WTC11 (cell line): ENCODE measurements around the gene PPM1M. TPM values are rescaled to one million over a fixed set of nuclear protein-coding genes. Genes with fewer than 3 reads are reported as not detected.

Source experiments
- ATAC-seq: fragments of 200-7000 bp; cut with Tn5 transposase; 2 replicates; pipeline ENCODE4 v1.10.0; 2021; ENCODE audit warnings: mild to moderate bottlenecking, moderate library complexity
- CTCF ChIA-PET: fragments of 300-600 bp; sonication (Branson Sonifier 250); formaldehyde crosslinking; loops from one replicate; lab custom pipeline; 2021; ENCODE audit warnings: antibody characterized with exemption; lab: Charles Lee
- POLR2A ChIA-PET: fragments of 350-600 bp; sonication (Branson Sonifier 250); formaldehyde crosslinking; loops from one replicate; lab custom pipeline; 2021; ENCODE audit warnings: antibody characterized with exemption; lab: Charles Lee
- DNase-seq: peaks from one replicate; pipeline ENCODE4 v3.0.0; 2021; ENCODE audit warnings: low spot score
- H3K27ac Mint-ChIP-seq: 2 replicates; pipeline ENCODE4 v1.8.0; 2021; ENCODE audit warnings: mixed read lengths
- H3K27me3 Mint-ChIP-seq: 2 replicates; pipeline ENCODE4 v1.8.0; 2021; ENCODE audit warnings: low read depth, mild to moderate bottlenecking, moderate library complexity, mixed read lengths
- H3K36me3 Mint-ChIP-seq: 2 replicates; pipeline ENCODE4 v1.8.0; 2021; ENCODE audit warnings: mixed read lengths
- H3K4me1 Mint-ChIP-seq: 2 replicates; pipeline ENCODE4 v1.8.0; 2022; ENCODE audit warnings: mixed read lengths
- H3K4me3 Mint-ChIP-seq: 2 replicates; pipeline ENCODE4 v1.8.0; 2021; ENCODE audit warnings: mild to moderate bottlenecking, moderate library complexity, mixed read lengths
- H3K9me3 Mint-ChIP-seq: 2 replicates; pipeline ENCODE4 v1.8.0; 2021; ENCODE audit warnings: mixed read lengths
- CREB1 ChIP-seq: sonication (generic); formaldehyde crosslinking; IDR thresholded peaks from 2 replicates; pipeline ENCODE4 v1.8.0; 2023; ENCODE audit warnings: mild to moderate bottlenecking, missing genetic modification reagents
- JAZF1 ChIP-seq: fragments of 250-450 bp; sonication (Bioruptor Pico); IDR thresholded peaks from 2 replicates; pipeline ENCODE4 v1.9.0; 2021; ENCODE audit warnings: moderate library complexity, mild to moderate bottlenecking, inconsistent platforms
- JUN ChIP-seq: sonication (generic); formaldehyde crosslinking; IDR thresholded peaks from 2 replicates; pipeline ENCODE4 v1.8.0; 2023; ENCODE audit warnings: mild to moderate bottlenecking, missing genetic modification reagents
- NR2C2 ChIP-seq: sonication (generic); formaldehyde crosslinking; IDR thresholded peaks from 2 replicates; pipeline ENCODE4 v1.8.0; 2022; ENCODE audit warnings: mild to moderate bottlenecking, missing genetic modification reagents
- SMAD3 ChIP-seq: sonication (generic); formaldehyde crosslinking; IDR thresholded peaks from 2 replicates; pipeline ENCODE4 v1.8.0; 2022; ENCODE audit warnings: missing genetic modification reagents, mild to moderate bottlenecking, borderline replicate concordance
- SMAD4 ChIP-seq: sonication (generic); formaldehyde crosslinking; IDR thresholded peaks from 2 replicates; pipeline ENCODE4 v1.8.0; 2022; ENCODE audit warnings: mild to moderate bottlenecking, missing genetic modification reagents
- TEAD1 ChIP-seq: sonication (generic); formaldehyde crosslinking; IDR thresholded peaks from 2 replicates; pipeline ENCODE4 v1.8.0; 2022; ENCODE audit warnings: mild to moderate bottlenecking, missing genetic modification reagents
- TEAD4 ChIP-seq: sonication (generic); formaldehyde crosslinking; IDR thresholded peaks from 2 replicates; pipeline ENCODE4 v1.8.0; 2022; ENCODE audit warnings: mild to moderate bottlenecking, missing genetic modification reagents
- ZNF232 ChIP-seq: sonication (generic); formaldehyde crosslinking; IDR thresholded peaks from 2 replicates; pipeline ENCODE4 v1.8.0; 2022; ENCODE audit warnings: mild to moderate bottlenecking, missing genetic modification reagents
- ZNF263 ChIP-seq: sonication (generic); formaldehyde crosslinking; IDR thresholded peaks from 2 replicates; pipeline ENCODE4 v1.8.1; 2022; ENCODE audit warnings: low read depth, mild to moderate bottlenecking, moderate library complexity, missing genetic modification reagents
- total RNA-seq: library from RNA; stranded (reverse); gene quantifications from 3 replicates; pipeline ENCODE4 v1.2.3, GENCODE V29; 2021
- TF ChIP-seq, protein P1 (sequence below): fragments of 200-600 bp; IDR thresholded peaks from 2 replicates; pipeline ENCODE4 v1.8.0; 2022; ENCODE audit warnings: antibody characterized with exemption
- TF ChIP-seq, protein P2 (sequence below): sonication (generic); formaldehyde crosslinking; IDR thresholded peaks from 2 replicates; pipeline ENCODE4 v1.8.1; 2023; ENCODE audit warnings: mild to moderate bottlenecking, missing genetic modification reagents, moderate library complexity
- TF ChIP-seq, protein P3 (sequence below): sonication (generic); formaldehyde crosslinking; IDR thresholded peaks from 2 replicates; pipeline ENCODE4 v1.8.0; 2022; ENCODE audit warnings: missing genetic modification reagents
- TF ChIP-seq, protein P4 (sequence below): sonication (generic); formaldehyde crosslinking; IDR thresholded peaks from 2 replicates; pipeline ENCODE4 v1.8.0; 2022; ENCODE audit warnings: mild to moderate bottlenecking, missing genetic modification reagents
- TF ChIP-seq, protein P5 (sequence below): fragments of 250-450 bp; sonication (Bioruptor Pico); IDR thresholded peaks from 2 replicates; pipeline ENCODE4 v2.1.2; 2022; ENCODE audit warnings: mild to moderate bottlenecking, moderate library complexity
- TF ChIP-seq, protein P6 (sequence below): sonication (generic); formaldehyde crosslinking; IDR thresholded peaks from 2 replicates; pipeline ENCODE4 v1.8.0; 2022; ENCODE audit warnings: mild to moderate bottlenecking, missing genetic modification reagents
- TF ChIP-seq, protein P7 (sequence below): sonication (generic); formaldehyde crosslinking; IDR thresholded peaks from 2 replicates; pipeline ENCODE4 v1.8.1; 2023; ENCODE audit warnings: mild to moderate bottlenecking, missing genetic modification reagents, moderate library complexity
- TF ChIP-seq, protein P8 (sequence below): sonication (generic); formaldehyde crosslinking; IDR thresholded peaks from 2 replicates; pipeline ENCODE4 v1.8.1; 2022; ENCODE audit warnings: low read depth, mild to moderate bottlenecking, moderate library complexity, missing genetic modification reagents, borderline replicate concordance

Gene PPM1M
- total RNA-seq, 1 experiment from 2014 or later = 7.0 TPM

DNA sequence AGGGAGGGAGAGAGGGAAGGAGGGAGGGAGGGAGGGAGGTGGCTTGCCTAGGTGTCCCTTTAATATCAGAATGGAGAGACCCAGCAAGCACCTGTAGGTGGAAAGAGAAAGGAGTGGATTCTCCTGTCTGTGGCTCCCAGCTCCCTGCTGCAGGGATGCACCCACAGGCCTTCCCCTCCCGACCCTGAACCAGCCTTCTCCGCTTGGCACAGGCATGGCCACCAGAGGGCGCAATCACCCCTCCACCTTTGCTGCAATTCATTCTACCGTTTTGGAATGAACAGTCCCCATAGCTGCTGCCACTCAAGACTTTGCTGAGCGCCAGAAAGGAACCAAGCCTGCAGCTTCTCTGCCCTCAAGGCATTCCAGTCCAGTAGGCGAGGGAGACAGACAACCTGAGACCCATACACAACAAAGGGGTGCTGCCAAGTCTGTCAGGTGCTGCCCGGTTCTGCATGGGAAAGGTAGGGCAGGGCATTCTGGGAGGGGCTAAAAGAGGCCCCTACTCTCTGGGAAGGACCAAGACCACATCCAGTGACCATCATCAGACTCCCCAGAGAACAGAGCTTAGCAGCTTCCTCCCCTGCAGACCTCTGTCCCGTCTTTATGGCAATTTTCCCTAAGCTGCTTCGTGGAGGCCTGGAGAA is 25.1 kb upstream of the PPM1M start:
- no peak overlapping the region for H3K27ac Mint-ChIP-seq
- H3K9me3 Mint-ChIP-seq = no peaks in the 10 kb centered on the region
- H3K27me3 Mint-ChIP-seq = no peaks in the 10 kb centered on the region
- POLR2A ChIA-PET = interaction anchor here (0.6 to 1.5 kb wide), 3 partner anchors 17 to 66 kb away, joined by 3 to 7 read pairs (median 3); partner anchors contain the start of gene POC1A
- peaks cover 4% of the 10 kb centered on the region; the same call in 1 of the 2 replicates for H3K36me3 Mint-ChIP-seq
- DNase-seq (peak; percentile 92), ATAC-seq (peak; percentile 84)
- peaks cover 7% of the 10 kb centered on the region for H3K4me1 Mint-ChIP-seq
- H3K4me3 Mint-ChIP-seq = no peak overlapping the region
- TF ChIP-seq, protein P1, sequence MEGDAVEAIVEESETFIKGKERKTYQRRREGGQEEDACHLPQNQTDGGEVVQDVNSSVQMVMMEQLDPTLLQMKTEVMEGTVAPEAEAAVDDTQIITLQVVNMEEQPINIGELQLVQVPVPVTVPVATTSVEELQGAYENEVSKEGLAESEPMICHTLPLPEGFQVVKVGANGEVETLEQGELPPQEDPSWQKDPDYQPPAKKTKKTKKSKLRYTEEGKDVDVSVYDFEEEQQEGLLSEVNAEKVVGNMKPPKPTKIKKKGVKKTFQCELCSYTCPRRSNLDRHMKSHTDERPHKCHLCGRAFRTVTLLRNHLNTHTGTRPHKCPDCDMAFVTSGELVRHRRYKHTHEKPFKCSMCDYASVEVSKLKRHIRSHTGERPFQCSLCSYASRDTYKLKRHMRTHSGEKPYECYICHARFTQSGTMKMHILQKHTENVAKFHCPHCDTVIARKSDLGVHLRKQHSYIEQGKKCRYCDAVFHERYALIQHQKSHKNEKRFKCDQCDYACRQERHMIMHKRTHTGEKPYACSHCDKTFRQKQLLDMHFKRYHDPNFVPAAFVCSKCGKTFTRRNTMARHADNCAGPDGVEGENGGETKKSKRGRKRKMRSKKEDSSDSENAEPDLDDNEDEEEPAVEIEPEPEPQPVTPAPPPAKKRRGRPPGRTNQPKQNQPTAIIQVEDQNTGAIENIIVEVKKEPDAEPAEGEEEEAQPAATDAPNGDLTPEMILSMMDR = peak; percentile 95
- TF ChIP-seq TEAD4 (CRISPR knock-in tag) = no peak
- CTCF ChIA-PET = interaction anchor here (0.5 to 11.5 kb wide), 92 partner anchors 8 to 539 kb away, joined by 3 to 222 read pairs (median 4); partner anchors contain the start of genes ACY1, DUSP7, GLYCTK and POC1A

DNA sequence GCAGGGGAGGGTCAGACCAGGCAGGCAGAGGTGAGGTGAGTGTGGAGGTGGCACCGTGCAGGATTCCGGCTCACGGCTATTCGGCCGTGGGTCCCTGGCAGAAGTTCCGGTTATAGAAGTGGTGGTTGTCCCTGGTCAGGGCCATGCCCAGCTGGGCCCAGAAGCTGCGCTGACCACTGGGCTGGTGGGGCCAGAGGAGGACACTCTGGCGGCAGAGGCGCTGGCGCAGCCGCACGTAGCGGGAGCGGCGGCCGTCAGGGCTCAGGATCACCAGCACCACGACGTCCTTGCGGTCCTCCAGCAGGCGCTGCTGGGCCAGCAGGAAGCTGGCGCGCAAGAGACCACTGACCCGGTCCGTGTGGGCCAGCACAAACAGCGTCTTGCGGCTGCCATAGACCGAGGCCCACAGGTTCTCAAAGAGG is 24.4 kb upstream of the PPM1M start:
- H3K4me1 Mint-ChIP-seq = peaks cover 9% of the 10 kb centered on the region
- CTCF ChIA-PET = interaction anchor here (0.5 to 11.5 kb wide), 74 partner anchors 9 to 540 kb away, joined by 3 to 222 read pairs (median 6); partner anchors contain the start of genes DUSP7, GLYCTK, POC1A and PPM1M
- no peak for ATAC-seq
- H3K9me3 Mint-ChIP-seq = no peaks in the 10 kb centered on the region
- no peak overlapping the region for H3K4me3 Mint-ChIP-seq
- no peak for DNase-seq
- POLR2A ChIA-PET = interaction anchor here (1.5 kb wide), 1 partner anchor 16 kb away, joined by 3 read pairs; no protein-coding TSS in a partner anchor
- no peak overlapping the region for H3K27ac Mint-ChIP-seq
- H3K36me3 Mint-ChIP-seq = peaks cover 2% of the 10 kb centered on the region; the same call in 1 of the 2 replicates
- no peaks in the 10 kb centered on the region for H3K27me3 Mint-ChIP-seq
- TF ChIP-seq, protein P2, sequence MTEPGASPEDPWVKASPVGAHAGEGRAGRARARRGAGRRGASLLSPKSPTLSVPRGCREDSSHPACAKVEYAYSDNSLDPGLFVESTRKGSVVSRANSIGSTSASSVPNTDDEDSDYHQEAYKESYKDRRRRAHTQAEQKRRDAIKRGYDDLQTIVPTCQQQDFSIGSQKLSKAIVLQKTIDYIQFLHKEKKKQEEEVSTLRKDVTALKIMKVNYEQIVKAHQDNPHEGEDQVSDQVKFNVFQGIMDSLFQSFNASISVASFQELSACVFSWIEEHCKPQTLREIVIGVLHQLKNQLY = no peak
- TF ChIP-seq, protein P3, sequence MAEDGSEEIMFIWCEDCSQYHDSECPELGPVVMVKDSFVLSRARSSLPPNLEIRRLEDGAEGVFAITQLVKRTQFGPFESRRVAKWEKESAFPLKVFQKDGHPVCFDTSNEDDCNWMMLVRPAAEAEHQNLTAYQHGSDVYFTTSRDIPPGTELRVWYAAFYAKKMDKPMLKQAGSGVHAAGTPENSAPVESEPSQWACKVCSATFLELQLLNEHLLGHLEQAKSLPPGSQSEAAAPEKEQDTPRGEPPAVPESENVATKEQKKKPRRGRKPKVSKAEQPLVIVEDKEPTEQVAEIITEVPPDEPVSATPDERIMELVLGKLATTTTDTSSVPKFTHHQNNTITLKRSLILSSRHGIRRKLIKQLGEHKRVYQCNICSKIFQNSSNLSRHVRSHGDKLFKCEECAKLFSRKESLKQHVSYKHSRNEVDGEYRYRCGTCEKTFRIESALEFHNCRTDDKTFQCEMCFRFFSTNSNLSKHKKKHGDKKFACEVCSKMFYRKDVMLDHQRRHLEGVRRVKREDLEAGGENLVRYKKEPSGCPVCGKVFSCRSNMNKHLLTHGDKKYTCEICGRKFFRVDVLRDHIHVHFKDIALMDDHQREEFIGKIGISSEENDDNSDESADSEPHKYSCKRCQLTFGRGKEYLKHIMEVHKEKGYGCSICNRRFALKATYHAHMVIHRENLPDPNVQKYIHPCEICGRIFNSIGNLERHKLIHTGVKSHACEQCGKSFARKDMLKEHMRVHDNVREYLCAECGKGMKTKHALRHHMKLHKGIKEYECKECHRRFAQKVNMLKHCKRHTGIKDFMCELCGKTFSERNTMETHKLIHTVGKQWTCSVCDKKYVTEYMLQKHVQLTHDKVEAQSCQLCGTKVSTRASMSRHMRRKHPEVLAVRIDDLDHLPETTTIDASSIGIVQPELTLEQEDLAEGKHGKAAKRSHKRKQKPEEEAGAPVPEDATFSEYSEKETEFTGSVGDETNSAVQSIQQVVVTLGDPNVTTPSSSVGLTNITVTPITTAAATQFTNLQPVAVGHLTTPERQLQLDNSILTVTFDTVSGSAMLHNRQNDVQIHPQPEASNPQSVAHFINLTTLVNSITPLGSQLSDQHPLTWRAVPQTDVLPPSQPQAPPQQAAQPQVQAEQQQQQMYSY = no peak
- no peak for TF ChIP-seq SMAD3
- TF ChIP-seq JAZF1 (CRISPR knock-in tag) = no peak
- TF ChIP-seq, protein P4, sequence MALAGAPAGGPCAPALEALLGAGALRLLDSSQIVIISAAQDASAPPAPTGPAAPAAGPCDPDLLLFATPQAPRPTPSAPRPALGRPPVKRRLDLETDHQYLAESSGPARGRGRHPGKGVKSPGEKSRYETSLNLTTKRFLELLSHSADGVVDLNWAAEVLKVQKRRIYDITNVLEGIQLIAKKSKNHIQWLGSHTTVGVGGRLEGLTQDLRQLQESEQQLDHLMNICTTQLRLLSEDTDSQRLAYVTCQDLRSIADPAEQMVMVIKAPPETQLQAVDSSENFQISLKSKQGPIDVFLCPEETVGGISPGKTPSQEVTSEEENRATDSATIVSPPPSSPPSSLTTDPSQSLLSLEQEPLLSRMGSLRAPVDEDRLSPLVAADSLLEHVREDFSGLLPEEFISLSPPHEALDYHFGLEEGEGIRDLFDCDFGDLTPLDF (CRISPR knock-in tag) = no peak
- TF ChIP-seq, protein P5, sequence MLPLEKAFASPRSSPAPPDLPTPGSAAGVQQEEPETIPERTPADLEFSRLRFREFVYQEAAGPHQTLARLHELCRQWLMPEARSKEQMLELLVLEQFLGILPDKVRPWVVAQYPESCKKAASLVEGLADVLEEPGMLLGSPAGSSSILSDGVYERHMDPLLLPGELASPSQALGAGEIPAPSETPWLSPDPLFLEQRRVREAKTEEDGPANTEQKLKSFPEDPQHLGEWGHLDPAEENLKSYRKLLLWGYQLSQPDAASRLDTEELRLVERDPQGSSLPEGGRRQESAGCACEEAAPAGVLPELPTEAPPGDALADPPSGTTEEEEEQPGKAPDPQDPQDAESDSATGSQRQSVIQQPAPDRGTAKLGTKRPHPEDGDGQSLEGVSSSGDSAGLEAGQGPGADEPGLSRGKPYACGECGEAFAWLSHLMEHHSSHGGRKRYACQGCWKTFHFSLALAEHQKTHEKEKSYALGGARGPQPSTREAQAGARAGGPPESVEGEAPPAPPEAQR (CRISPR knock-in tag) = no peak
- TF ChIP-seq, protein P6, sequence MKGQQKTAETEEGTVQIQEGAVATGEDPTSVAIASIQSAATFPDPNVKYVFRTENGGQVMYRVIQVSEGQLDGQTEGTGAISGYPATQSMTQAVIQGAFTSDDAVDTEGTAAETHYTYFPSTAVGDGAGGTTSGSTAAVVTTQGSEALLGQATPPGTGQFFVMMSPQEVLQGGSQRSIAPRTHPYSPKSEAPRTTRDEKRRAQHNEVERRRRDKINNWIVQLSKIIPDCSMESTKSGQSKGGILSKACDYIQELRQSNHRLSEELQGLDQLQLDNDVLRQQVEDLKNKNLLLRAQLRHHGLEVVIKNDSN (CRISPR knock-in tag) = no peak
- TF ChIP-seq ZNF232 (CRISPR knock-in tag) = no peak
- no peak for TF ChIP-seq SMAD4
- TF ChIP-seq NR2C2 (CRISPR knock-in tag) = no peak
- TF ChIP-seq ZNF263 (CRISPR knock-in tag) = no peak
- TF ChIP-seq, protein P7, sequence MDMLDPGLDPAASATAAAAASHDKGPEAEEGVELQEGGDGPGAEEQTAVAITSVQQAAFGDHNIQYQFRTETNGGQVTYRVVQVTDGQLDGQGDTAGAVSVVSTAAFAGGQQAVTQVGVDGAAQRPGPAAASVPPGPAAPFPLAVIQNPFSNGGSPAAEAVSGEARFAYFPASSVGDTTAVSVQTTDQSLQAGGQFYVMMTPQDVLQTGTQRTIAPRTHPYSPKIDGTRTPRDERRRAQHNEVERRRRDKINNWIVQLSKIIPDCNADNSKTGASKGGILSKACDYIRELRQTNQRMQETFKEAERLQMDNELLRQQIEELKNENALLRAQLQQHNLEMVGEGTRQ (CRISPR knock-in tag) = no peak
- no peak for TF ChIP-seq TEAD1 (CRISPR knock-in tag)
- TF ChIP-seq CREB1 (CRISPR knock-in tag) = no peak
- TF ChIP-seq, protein P8, sequence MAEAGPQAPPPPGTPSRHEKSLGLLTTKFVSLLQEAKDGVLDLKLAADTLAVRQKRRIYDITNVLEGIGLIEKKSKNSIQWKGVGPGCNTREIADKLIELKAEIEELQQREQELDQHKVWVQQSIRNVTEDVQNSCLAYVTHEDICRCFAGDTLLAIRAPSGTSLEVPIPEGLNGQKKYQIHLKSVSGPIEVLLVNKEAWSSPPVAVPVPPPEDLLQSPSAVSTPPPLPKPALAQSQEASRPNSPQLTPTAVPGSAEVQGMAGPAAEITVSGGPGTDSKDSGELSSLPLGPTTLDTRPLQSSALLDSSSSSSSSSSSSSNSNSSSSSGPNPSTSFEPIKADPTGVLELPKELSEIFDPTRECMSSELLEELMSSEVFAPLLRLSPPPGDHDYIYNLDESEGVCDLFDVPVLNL (CRISPR knock-in tag) = no peak
- TF ChIP-seq JUN (CRISPR knock-in tag) = no peak
